ENCODE results near the gene CDCA8.
"Not testable (repeated sequence)": the region's sequence is repeated elsewhere in the genome, so short reads cannot be mapped to it uniquely, and the experiment has no call there.

Gene CDCA8

GRCh38 chr1:37677808-37678207 is 14.5 kb upstream of the CDCA8 start:
- no peak overlapping the region for H3K4me3 ChIP-seq (ENCODE audit: control insufficient read depth, low read depth, low read length)
- DNase-seq (ENCODE audit: low read depth) = no peak
- no peak for TF ChIP-seq CTCF (IDR thresholded peaks at IDR 0.05; ENCODE audit: control insufficient read depth, insufficient read depth, low read depth, low read length, missing control alignments)

GRCh38 chr1:37680933-37681332 is 11.4 kb upstream of the CDCA8 start:
- no peak overlapping the region for H3K4me3 ChIP-seq (ENCODE audit: control insufficient read depth, low read depth, low read length)
- TF ChIP-seq CTCF (IDR thresholded peaks at IDR 0.05; ENCODE audit: control insufficient read depth, insufficient read depth, low read depth, low read length, missing control alignments) = no peak
- no peak for DNase-seq (ENCODE audit: low read depth)

DNA sequence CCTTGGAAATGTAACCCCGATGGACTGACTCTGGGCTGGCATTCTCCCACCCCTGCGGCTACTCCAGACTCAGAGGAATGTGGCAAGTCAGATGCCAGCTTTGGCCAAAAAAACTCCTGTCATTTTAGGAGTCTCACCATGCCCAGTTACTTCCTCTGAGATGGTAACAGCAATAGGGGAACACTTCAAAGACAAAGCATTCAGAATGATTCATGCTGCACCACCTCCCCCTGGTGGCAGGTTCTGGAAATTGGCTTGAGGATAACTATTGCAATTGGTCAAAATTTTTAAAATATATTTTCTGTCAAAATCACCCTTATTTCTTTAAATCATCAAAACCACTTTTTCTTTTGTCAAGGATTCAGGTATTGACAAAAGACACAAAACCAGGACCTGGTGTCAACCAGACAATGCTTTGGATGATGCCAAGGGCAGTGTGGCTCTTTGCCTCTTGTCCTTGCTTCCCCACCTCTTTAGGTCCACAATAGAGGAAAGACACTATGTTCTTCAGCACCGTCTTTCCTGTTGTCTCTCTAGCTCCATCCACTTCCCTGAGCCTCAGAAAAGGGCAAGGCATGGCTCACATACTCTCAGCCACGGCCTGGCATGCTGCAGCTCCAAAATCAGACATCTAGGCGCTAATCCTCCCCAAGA is 9.9 kb upstream of the CDCA8 start:
- peak; percentile 32 for DNase-seq (ENCODE audit: low read depth)
- no peak overlapping the region for H3K4me3 ChIP-seq (ENCODE audit: control insufficient read depth, low read depth, low read length)
- TF ChIP-seq CTCF (IDR thresholded peaks at IDR 0.05; ENCODE audit: control insufficient read depth, insufficient read depth, low read depth, low read length, missing control alignments) = peak; percentile 80

- DNase-seq (ENCODE audit: low read depth); H3K4me3 ChIP-seq (ENCODE audit: control insufficient read depth, low read depth, low read length): not testable (repeated sequence)
These were observed 8.1 kb upstream of the CDCA8 start for GRCh38 chr1:37684182-37684581.

GRCh38 chr1:37685722-37686121 is 6.6 kb upstream of the CDCA8 start:
- no peak overlapping the region for H3K4me3 ChIP-seq (ENCODE audit: control insufficient read depth, low read depth, low read length)
- DNase-seq (ENCODE audit: low read depth) = no peak
- no peak for TF ChIP-seq CTCF (IDR thresholded peaks at IDR 0.05; ENCODE audit: control insufficient read depth, insufficient read depth, low read depth, low read length, missing control alignments)

DNA sequence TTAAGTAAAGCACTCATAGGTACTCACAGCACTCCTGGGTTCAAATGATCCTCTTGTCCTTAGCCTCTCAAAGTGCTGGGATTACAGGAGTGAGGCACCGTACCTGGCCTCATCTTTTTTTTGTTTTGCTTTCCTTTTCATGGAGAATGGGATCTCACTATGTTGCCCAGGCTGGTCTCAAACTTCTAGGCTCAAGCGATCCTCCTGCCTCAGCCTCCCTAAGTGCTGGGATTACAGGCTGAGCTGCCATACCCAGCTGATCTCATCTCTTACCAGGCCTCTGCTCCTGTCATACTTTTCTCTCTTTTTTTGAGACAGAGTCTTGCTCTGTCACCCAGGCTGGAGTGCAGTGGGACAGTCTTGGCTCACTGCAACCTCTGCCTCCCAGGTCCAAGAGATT is 4.6 kb upstream of the CDCA8 start:
- not testable (repeated sequence) for H3K4me3 ChIP-seq (ENCODE audit: control insufficient read depth, low read depth, low read length); DNase-seq (ENCODE audit: low read depth)

DNA sequence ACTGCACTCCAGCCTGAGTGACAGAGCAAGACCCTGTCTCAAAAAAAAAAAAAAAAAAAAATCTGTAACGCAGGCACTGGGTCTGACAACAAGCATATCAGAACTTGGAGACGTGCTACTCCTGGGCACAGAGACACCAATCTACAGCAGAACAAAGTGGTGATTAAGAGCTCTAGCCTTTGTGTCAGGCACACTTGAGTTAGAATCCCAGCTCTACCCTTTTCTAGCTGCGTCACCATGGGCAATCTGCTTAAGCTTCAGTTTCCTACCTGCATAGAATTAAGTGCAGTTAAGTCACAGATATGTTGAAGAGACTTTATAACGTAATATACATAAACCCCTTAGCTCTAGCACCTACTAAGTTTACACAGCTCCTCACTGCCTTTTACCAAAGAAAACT is 3.4 kb upstream of the CDCA8 start:
- H3K4me3 ChIP-seq (ENCODE audit: control insufficient read depth, low read depth, low read length) = no peak overlapping the region; the same call in 1 of the 2 replicates

More for the DNA sequence above, 3.4 kb upstream of the CDCA8 start:
- TF ChIP-seq CTCF (IDR thresholded peaks at IDR 0.05; ENCODE audit: control insufficient read depth, insufficient read depth, low read depth, low read length, missing control alignments) = no peak
- DNase-seq (ENCODE audit: low read depth) = no peak
